Measurements from ENCODE around the gene OR4L1.
"Not testable (repeated sequence)": the region's sequence is repeated elsewhere in the genome, so short reads cannot be mapped to it uniquely, and the experiment has no call there.

Gene OR4L1

GRCh38 chr14:20059745-20060144 is at the start of gene OR4L1:
TSS of gene OR4L1 (plus strand) at chr14:20060045. CDS start at chr14:20060045, 0 bp downstream.
- DNase-seq: no peak

DNA sequence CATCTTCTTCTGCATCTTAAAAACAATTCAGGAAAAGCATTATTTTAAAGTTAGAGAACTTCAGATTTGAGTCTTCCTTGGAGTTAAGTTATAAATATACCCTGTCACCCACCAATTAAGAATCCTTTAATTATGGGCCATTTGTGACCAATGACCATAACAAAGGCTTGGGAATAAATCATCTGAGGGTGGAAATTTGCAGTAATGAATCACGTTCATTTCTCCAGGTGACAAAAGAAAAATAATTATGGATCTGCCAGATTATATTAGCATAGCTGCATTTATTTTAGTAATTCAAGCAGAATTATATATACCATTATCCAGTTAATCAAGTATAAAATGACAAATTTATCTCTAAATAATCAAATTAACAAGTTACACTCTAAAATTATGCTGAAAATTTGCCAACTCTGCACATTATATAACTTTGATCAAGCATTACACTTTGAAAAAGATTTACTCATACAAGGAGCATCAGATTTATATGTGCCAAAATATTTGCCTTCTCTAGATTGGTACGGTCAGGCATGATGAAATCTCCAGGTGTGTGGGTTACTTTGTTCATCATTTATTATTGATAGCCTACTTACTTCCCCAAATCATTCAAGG is 40.5 kb upstream of the OR4L1 start, which contains the start of gene OR4K14:
TSS of gene OR4K14 (minus strand) at position 51 of the 609 bp plus-strand sequence. CDS start 4,114 bp downstream, outside the sequence.
- no peak for DNase-seq

DNA sequence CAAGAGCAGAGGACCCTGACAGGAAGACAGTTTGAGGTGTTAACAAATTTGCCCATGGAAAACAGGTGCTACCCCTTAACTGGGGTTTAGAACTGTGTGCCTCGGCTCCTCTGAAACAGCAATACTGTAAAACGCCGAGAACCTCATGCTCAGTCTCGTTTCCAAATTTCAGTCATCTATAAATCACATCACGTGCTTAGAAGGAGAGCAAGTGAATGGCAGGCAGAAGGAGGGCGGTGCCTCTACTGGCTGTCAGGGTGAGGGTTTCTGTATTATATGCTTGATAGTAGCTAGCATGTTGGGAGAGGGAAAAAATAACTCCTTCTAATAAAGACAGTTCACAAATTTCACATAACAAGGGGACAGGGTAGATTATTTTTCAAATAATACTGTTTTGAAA is 28.8 kb upstream of the OR4L1 start:
- no peak for DNase-seq

DNA sequence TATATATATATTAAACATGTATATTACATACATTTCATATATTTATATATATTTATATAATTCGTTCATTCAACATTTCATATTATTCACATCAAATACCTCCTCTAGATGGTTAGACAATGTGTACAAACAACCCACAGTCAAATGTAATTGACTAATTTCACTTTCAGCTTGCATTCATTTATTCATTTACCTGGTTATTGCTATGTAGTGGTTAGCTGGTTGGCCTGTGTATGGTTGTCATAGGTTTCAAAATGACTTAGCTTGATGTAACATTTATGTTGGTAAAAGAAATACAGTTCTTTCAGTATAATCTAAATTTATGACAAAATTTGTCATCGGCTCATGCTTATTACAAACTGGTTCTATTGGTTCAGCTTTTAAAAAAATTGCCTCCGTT is 24.4 kb upstream of the OR4L1 start:
- DNase-seq: no peak

- no peak for DNase-seq
Measured at GRCh38 chr14:20035938-20036337, 23.9 kb upstream of the OR4L1 start, which contains the start of gene OR4K13. TSS of gene OR4K13 (minus strand) at chr14:20036038. CDS start at chr14:20034758, 1,280 bp downstream.

GRCh38 chr14:20044243-20044642 is 15.6 kb upstream of the OR4L1 start:
- DNase-seq: no peak

GRCh38 chr14:20048202-20048601 is 11.6 kb upstream of the OR4L1 start:
- no peak for DNase-seq

DNA sequence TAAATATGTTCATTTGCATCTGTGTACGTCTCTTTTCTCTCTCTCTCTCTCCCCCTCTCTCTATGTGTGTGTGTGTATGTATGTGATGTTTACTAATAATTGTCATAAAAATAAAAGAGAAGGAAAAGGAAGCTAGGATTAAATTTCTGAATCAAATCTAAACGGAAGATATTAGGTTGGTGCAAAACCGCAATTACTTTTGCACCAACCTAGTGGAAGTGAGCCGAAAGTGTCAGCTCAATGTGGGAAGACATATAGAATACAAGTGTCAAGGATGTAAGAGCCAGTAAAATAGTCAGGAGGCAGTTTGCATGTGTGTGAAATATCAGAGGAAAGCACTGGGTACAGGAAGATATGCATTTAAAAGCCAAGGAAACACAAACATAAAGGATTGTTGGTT is 32.2 kb downstream of the OR4L1 start:
- no peak for DNase-seq

DNA sequence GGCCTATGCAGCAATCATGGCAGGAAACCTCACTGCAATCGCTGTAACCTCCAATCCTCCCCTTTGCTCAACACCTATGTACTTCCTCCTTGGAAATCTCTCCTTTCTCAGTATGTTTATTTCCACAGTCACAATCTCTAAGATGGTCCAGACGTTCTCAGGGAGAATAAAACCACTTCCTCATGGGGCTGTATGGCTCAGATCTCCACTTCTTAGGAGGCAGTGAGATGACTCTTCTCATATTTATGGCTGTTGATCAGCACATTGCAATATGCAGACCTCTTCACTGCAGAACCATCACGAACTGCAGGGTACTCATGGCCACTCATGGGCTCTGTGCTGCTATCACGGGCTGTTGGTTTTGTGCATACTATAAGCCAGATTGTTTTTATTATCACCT is 33.6 kb downstream of the OR4L1 start:
- no peak for DNase-seq

GRCh38 chr14:20098926-20099770 is 39.3 kb downstream of the OR4L1 start:
- not testable (repeated sequence) for DNase-seq

GRCh38 chr14:20110438-20110837 is 50.6 kb downstream of the OR4L1 start, which contains the start of gene OR4K17:
TSS of gene OR4K17 (plus strand) at chr14:20110739. CDS start at chr14:20117500, 6,761 bp downstream.
- no peak for DNase-seq

Data from CD4-positive, alpha-beta T cell treated with Interferon alpha-2 for 1 hour (primary cell).